Measurements from ENCODE around the gene ATG14.
A peak's percentile ranks its signal among the peaks of the same experiment; 100 is the strongest.
"Not testable (repeated sequence)": the region's sequence is repeated elsewhere in the genome, so short reads cannot be mapped to it uniquely, and the experiment has no call there.

The ATG14 gene

GRCh38 chr14:55411426-55412389 is at the start of gene ATG14:
ATG14 (minus strand) TSS chr14:55411830; CDS start chr14:55411822, 8 bp downstream.
- peak within 1 kb of the TSS; percentile 83 for H3K27ac ChIP-seq
- no peak for TF ChIP-seq CTCF (conservative IDR thresholded peaks at IDR 0.05)

GRCh38 chr14:55458800-55459515 is 47.3 kb upstream of the ATG14 start:
- no peak overlapping the region for H3K27ac ChIP-seq

GRCh38 chr14:55457496-55457895 is 45.9 kb upstream of the ATG14 start:
- no peak overlapping the region for H3K27ac ChIP-seq
- TF ChIP-seq CTCF (conservative IDR thresholded peaks at IDR 0.05), result no peak

More at GRCh38 chr14:55458800-55459515, 47.3 kb upstream of the ATG14 start:
- TF ChIP-seq CTCF (conservative IDR thresholded peaks at IDR 0.05), result no peak

GRCh38 chr14:55456411-55456810 is 44.8 kb upstream of the ATG14 start:
- not testable (repeated sequence) for H3K27ac ChIP-seq

GRCh38 chr14:55454264-55455002 is 42.8 kb upstream of the ATG14 start:
- TF ChIP-seq CTCF (conservative IDR thresholded peaks at IDR 0.05), result no peak
- peak overlapping the region; percentile 83 for H3K27ac ChIP-seq

GRCh38 chr14:55451950-55452349 is 40.3 kb upstream of the ATG14 start:
- no peak for TF ChIP-seq CTCF (conservative IDR thresholded peaks at IDR 0.05)
- H3K27ac ChIP-seq, result no peak overlapping the region

GRCh38 chr14:55451398-55451797 is 39.8 kb upstream of the ATG14 start:
- no peak for TF ChIP-seq CTCF (conservative IDR thresholded peaks at IDR 0.05)
- H3K27ac ChIP-seq, result no peak overlapping the region

All from VCaP (cell line).